Occipital lobe (tissue), 2 donors: ENCODE data around the gene PACS1. TPM values are rescaled to one million over a fixed set of nuclear protein-coding genes. Genes with fewer than 3 reads are reported as not detected.

Source experiments
- DNase-seq: peaks from one replicate; lab custom pipeline; 2025; lab: John Stamatoyannopoulos, UW
- total RNA-seq: library from RNA; depleted of rRNA; stranded (reverse); fragments of >200 nt; gene quantifications from one replicate; pipeline ENCODE4 v1.2.3, GENCODE V29; 2014

The PACS1 gene
- total RNA-seq, 1 donor from 2014 or later: 34.5 TPM

- no peak for DNase-seq
These were observed 72.5 kb downstream of the PACS1 start for GRCh38 chr11:66142370-66143263.

- DNase-seq: no peak
These were observed 73.1 kb downstream of the PACS1 start for GRCh38 chr11:66143264-66143566.

GRCh38 chr11:66143996-66144678, 74.1 kb downstream of the PACS1 start:
- no peak for DNase-seq

- DNase-seq: no peak
These were observed 76.0 kb downstream of the PACS1 start for GRCh38 chr11:66146074-66146473.

GRCh38 chr11:66146940-66147339, 76.9 kb downstream of the PACS1 start:
- DNase-seq: no peak

GRCh38 chr11:66150140-66150539, 80.1 kb downstream of the PACS1 start:
- no peak for DNase-seq

- no peak for DNase-seq
These were observed 80.7 kb downstream of the PACS1 start for GRCh38 chr11:66150725-66151124.

GRCh38 chr11:66151273-66151672, 81.2 kb downstream of the PACS1 start:
- no peak for DNase-seq

- no peak for DNase-seq
These were observed 84.0 kb downstream of the PACS1 start for GRCh38 chr11:66154109-66154508.

- no peak for DNase-seq
These were observed 85.5 kb downstream of the PACS1 start for GRCh38 chr11:66155387-66156073.

- DNase-seq: no peak
These were observed 87.3 kb downstream of the PACS1 start for GRCh38 chr11:66157182-66157864.

GRCh38 chr11:66158156-66158555, 88.1 kb downstream of the PACS1 start:
- no peak for DNase-seq

- DNase-seq: no peak
These were observed 89.4 kb downstream of the PACS1 start for GRCh38 chr11:66159324-66159984.

GRCh38 chr11:66160709-66161108, 90.6 kb downstream of the PACS1 start:
- DNase-seq: no peak

GRCh38 chr11:66168289-66168688, 98.2 kb downstream of the PACS1 start:
- no peak for DNase-seq

- DNase-seq: no peak
These were observed 102.1 kb downstream of the PACS1 start for GRCh38 chr11:66172146-66172545.

GRCh38 chr11:66176650-66177049, 106.6 kb downstream of the PACS1 start:
- DNase-seq: no peak

GRCh38 chr11:66178183-66178582, 108.1 kb downstream of the PACS1 start:
- DNase-seq: no peak

- no peak for DNase-seq
These were observed 108.8 kb downstream of the PACS1 start for GRCh38 chr11:66178871-66179270.

GRCh38 chr11:66181632-66182315, 111.7 kb downstream of the PACS1 start:
- DNase-seq: no peak
